Effector memory CD8-positive, alpha-beta T cell (primary cell): ENCODE results near the gene NAV2.

Source experiments
- ATAC-seq: fragments of 150-1000 bp; cut with Tn5 transposase; replicated peaks from 2 replicates; pipeline ENCODE4 v1.10.0; 2021; ENCODE audit warnings: mild to moderate bottlenecking, moderate library complexity
- DNase-seq, 3 experiments: peaks; one replicate each; pipeline ENCODE4 v3.0.0; 2021
- H3K27ac Mint-ChIP-seq, 2 donors: one replicate each; pipeline ENCODE4 v1.8.0; 2022; ENCODE audit warnings: mild to moderate bottlenecking in 2 of 2, mixed read lengths in 2 of 2, moderate library complexity in 2 of 2
- H3K27me3 Mint-ChIP-seq, 2 donors: one replicate each; pipeline ENCODE4 v1.8.0; 2022; ENCODE audit warnings: mixed read lengths in 2 of 2
- H3K36me3 Mint-ChIP-seq: one replicate; pipeline ENCODE4 v1.8.0; 2022; ENCODE audit warnings: mild to moderate bottlenecking, moderate library complexity, mixed read lengths; ENCODE audit not compliant: insufficient read depth
- H3K4me1 Mint-ChIP-seq, 2 donors: one replicate each; pipeline ENCODE4 v1.8.0; 2022; ENCODE audit warnings: low read depth in 2 of 2, mixed read lengths in 2 of 2
- H3K4me3 Mint-ChIP-seq, 2 donors: one replicate each; pipeline ENCODE4 v1.8.0; 2022; ENCODE audit warnings: mild to moderate bottlenecking in 2 of 2, mixed read lengths in 2 of 2, moderate library complexity in 2 of 2
- H3K9me3 Mint-ChIP-seq, 2 donors: one replicate each; pipeline ENCODE4 v1.8.0; 2022; ENCODE audit warnings: mixed read lengths in 2 of 2

NAV2 gene

DNA sequence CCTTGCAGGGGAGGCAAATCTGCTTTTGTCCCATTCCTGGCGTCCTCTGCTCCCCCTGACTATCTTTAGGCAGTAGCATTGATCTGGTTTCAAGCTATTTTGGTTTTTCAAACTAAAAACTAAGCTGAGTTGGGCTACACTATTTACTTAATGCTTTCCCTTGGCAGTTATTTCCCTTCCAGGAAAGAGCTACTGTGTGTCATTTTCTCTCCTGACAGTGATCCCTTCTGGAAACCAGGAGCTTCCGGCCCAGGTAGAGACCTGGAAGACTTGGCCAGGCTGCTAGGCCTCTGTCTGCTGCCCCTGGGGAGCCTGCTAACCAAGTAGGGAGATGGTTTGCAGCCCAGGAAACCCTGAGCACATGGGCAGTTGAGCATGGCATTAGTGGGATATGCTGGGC, 35.0 kb downstream of the NAV2 start:
- no peak for ATAC-seq
- DNase-seq = no peak
- no peak overlapping the region for H3K4me3 Mint-ChIP-seq
- peaks cover 7% of the 10 kb centered on the region in 2 donors for H3K27me3 Mint-ChIP-seq
- no peaks in the 10 kb centered on the region for H3K4me1 Mint-ChIP-seq
- no peaks in the 10 kb centered on the region for H3K36me3 Mint-ChIP-seq
- no peak overlapping the region for H3K27ac Mint-ChIP-seq
- no peaks in the 10 kb centered on the region for H3K9me3 Mint-ChIP-seq

DNA sequence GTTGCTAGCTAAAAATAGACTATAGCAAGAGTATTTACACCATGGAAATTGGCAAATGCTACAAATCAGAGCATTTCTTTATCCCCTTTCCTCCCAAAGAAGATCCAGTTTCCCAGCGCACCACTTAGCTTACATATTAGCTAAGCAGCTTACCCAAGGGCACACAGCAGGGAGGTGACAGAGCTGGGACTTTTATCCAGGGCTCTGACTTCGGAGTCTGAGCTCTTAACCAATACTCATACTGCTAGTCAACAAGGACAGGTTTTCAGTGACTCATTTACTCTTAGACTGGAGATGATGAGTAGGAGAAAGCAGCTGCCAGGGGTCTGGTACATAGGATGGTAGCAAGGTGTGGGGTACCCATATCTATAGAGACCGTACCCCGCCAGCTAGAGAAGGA, 38.4 kb downstream of the NAV2 start:
- DNase-seq = no peak
- Mint-ChIP-seq H3K36me3 (no peaks in the 10 kb centered on the region), H3K27ac (no peak overlapping the region), H3K27me3 (peaks cover 7% of the 10 kb centered on the region in 2 donors), H3K9me3 (no peaks in the 10 kb centered on the region), H3K4me1 (no peaks in the 10 kb centered on the region), H3K4me3 (no peak overlapping the region)
- no peak for ATAC-seq

DNA sequence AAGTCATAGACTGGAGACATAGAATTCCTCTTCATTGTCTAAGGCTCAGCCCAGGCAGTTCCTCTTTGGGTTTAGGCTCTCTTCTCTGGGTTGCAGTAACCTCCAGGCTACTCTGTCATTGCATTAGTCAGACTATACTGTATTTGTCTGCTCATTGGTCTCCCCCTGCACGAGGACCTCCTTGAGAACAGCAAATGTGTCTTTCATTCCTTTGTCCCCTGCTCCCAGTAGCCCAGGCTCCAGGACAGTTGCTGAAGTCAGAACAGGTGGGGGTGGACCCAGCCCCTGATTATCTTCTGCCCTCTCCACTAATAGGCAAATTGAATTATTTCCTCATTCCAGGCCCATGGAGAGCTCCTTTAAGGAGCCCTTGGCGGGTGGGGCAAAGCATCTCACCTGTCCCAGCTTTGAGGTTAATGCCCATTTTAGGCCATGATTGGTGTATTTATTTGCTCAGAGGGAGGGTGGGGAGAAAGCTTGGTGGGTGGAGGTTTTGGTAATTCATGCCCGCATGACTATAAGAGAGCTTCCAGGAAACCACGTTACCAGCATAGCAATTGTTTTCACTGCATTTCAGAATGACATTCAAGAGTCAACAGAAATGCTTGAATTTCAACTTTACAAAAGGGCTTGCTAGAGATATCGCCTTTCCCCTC, 40.9 kb downstream of the NAV2 start:
- no peak for DNase-seq
- H3K27ac Mint-ChIP-seq = no peak overlapping the region
- H3K27me3 Mint-ChIP-seq = peaks cover 7 to 16% of the 10 kb centered on the region in 2 donors
- H3K9me3 Mint-ChIP-seq = no peaks in the 10 kb centered on the region
- no peaks in the 10 kb centered on the region for H3K36me3 Mint-ChIP-seq
- no peak overlapping the region for H3K4me3 Mint-ChIP-seq
- no peaks in the 10 kb centered on the region for H3K4me1 Mint-ChIP-seq
- no peak for ATAC-seq

DNA sequence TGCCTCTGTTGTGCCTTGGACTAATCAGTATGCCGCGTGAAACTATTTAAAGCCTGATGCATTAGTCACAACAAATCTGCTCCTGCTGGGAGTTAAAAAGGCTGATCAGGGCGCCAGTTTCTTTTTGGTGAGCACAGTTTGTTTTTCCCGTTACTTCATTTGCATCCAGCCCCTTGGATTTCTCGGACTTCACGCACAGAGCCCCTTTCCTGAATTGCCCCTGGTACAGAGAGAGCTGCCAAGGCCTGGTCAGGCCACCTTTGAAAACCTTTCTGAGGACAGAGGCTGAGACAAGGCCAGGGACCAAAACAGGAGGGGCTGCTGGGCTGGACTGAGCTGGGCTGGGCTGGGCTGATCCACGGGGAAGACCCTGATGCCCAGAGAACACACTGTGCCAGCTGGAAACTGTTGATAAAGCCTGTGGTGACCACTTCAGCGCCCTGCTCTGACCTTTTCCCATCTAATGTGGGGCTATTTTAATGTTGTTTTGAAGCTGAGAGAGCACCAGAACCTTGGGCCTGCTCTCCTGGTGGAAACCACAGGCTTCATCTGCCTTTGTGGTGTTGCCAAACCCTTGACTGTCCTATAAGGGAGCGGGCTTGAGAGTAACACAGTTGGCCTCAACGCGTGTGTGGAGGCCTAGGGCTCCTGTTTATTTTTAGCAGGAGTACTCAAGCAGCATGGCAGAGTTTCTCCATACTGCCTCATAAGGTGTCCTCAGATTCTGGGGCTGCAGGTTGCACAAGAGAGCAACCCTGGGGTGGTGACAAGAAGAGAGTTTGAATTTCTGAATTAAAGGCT, 44.2 kb downstream of the NAV2 start:
- H3K4me3 Mint-ChIP-seq = no peak overlapping the region
- DNase-seq (no peak), ATAC-seq (no peak)
- no peak overlapping the region for H3K27ac Mint-ChIP-seq
- H3K27me3 Mint-ChIP-seq = peaks cover under 1 to 14% of the 10 kb centered on the region in 2 donors
- no peaks in the 10 kb centered on the region for H3K4me1 Mint-ChIP-seq
- no peaks in the 10 kb centered on the region for H3K9me3 Mint-ChIP-seq
- no peaks in the 10 kb centered on the region for H3K36me3 Mint-ChIP-seq

DNA sequence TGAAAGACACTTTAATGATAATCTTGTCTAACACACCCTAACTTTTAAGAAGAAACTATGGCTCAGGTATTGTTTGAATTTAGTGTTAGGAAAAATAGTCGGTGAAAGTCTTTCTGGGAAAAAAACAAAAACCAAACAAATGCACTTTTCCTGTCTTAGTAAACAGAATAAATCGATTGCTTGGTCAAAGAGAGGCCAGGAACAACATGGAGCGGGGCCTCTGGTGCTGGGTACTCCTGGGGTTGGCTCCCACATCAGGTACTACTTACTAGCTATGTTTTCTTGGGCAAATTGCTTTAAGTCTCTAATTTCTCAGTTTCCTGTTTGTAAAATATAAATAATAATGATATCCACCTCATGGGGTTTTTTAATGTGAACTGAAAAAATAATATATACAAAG, 46.8 kb downstream of the NAV2 start:
- Mint-ChIP-seq H3K4me3 (no peak overlapping the region), H3K36me3 (no peaks in the 10 kb centered on the region), H3K27me3 (peaks cover 13 to 35% of the 10 kb centered on the region in 2 donors), H3K4me1 (no peaks in the 10 kb centered on the region), H3K27ac (no peak overlapping the region), H3K9me3 (no peaks in the 10 kb centered on the region)
- no peak for DNase-seq
- ATAC-seq = no peak

DNA sequence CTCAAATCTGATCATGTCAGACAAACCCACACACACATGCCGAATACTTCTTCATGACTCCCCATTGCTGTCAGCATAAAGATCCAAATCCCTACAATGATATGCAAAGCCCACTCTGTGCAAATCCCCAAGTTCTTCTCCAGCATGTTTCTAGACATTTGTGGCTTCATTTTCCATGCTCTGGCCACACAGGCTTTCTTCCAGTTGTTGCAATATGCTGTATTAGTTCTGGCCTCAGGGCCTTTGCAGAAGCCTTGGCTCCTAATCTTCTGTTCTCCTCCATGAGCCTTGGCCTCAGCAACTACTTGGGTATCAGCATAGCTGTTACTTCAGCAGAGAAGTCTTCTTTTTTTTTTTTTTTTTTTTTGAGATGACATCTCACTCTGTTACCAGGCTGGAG, 49.6 kb downstream of the NAV2 start:
- ATAC-seq (no peak), DNase-seq (no peak)
- Mint-ChIP-seq H3K4me1 (no peaks in the 10 kb centered on the region), H3K36me3 (no peaks in the 10 kb centered on the region), H3K27ac (no peak overlapping the region), H3K27me3 (peaks cover 13 to 59% of the 10 kb centered on the region in 2 donors), H3K9me3 (no peaks in the 10 kb centered on the region), H3K4me3 (no peak overlapping the region)

DNA sequence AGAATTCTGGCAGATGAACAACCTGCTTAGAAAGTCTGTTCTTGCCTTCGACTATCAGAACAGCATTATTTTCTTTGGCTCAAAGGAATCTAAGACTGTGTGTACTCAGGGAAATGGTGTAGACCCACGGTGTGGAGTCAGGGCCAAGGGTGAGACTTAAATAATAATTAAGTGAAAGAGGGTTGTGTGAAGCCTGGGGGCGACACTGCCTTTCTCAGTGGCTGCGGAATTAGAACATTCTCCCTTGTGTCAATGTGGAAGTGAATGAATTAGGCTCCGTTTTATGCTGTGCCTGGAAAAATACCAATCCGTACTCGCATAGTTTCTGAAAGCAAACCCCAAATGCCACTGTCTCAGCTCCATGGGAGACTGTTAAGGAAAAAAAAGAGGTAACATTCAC, 50.7 kb downstream of the NAV2 start:
- H3K4me3 Mint-ChIP-seq = no peak overlapping the region
- DNase-seq (no peak), ATAC-seq (no peak)
- H3K27me3 Mint-ChIP-seq = peaks cover 19 to 60% of the 10 kb centered on the region in 2 donors
- peak overlapping the region in 1 of 2 donors; percentile 18 for H3K27ac Mint-ChIP-seq
- H3K36me3 Mint-ChIP-seq = no peaks in the 10 kb centered on the region
- no peaks in the 10 kb centered on the region for H3K4me1 Mint-ChIP-seq
- no peaks in the 10 kb centered on the region for H3K9me3 Mint-ChIP-seq

DNA sequence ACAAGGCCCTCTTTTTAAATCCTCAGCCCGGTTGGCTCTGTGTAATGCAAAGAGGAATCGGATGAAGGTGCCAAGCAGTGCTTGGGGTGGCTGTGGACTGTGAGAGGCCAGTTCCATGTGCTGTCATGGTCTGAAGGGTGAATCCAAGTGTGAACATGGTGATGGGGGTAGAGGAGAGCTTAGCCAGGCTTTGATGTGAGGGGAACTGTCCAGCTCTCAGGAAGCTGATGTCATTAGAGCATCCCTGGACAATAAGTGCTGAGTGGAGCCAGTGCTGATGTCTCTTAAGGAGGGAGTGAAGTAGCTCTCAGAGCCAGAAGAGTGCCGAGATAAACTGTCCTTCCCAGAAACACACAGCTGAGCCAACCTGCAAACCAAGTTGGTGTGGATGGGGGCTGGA, 53.6 kb downstream of the NAV2 start:
- DNase-seq (no peak), ATAC-seq (no peak)
- Mint-ChIP-seq H3K27me3 (peaks cover 19 to 60% of the 10 kb centered on the region in 2 donors), H3K4me1 (peaks cover 0 to 2% of the 10 kb centered on the region in 2 donors), H3K4me3 (no peak overlapping the region), H3K9me3 (no peaks in the 10 kb centered on the region), H3K36me3 (no peaks in the 10 kb centered on the region), H3K27ac (no peak overlapping the region)

DNA sequence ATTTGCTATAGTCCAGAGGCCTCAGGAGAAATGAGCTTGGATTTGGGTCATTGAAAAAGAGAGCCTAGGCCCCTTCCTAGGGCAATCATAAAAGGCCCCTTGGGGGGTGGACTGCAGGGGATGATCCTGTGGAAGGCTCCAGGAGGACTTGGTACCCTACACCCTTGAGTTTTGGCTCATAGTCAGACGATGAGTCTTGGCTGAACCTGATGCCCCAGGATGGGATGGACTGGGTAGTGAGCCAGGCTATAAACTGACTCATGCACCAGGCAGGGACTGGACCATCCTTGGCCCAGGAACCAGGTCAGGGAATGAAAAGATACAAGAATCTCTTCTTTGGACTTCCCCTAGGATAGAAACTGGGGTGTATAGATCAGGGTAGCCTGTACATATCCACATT, 54.2 kb downstream of the NAV2 start:
- peaks cover 19 to 63% of the 10 kb centered on the region in 2 donors for H3K27me3 Mint-ChIP-seq
- no peaks in the 10 kb centered on the region for H3K9me3 Mint-ChIP-seq
- no peak overlapping the region for H3K4me3 Mint-ChIP-seq

DNA sequence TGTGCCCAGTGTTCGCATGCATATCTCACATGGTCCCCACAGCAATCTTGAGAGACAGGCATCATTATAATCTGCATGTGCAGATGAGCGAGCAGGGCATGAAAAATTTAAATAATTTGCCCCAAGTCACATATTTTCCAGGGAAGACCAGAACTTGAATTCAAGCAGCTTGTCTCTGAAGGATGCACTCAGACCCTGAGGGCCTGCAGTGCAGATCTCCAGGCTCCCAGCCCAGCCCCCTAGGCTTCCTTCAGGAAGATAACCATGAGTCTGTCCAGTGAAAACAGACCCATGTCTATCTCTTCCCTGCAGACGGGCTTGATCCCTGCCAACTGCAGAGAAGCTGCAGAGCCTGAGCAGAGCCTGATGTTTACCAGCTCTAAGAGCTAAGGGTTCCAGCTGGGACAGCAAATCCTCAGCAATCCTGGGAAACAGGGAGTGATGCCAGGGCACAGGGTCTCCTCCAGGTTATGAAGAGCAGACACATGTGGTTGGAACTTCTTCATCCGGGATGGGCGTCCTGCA, 55.1 kb downstream of the NAV2 start:
- DNase-seq (no peak), ATAC-seq (no peak)
- no peak overlapping the region for H3K4me3 Mint-ChIP-seq
- H3K36me3 Mint-ChIP-seq = no peaks in the 10 kb centered on the region
- no peaks in the 10 kb centered on the region for H3K9me3 Mint-ChIP-seq
- peaks cover 0 to 2% of the 10 kb centered on the region in 2 donors for H3K4me1 Mint-ChIP-seq
- no peak overlapping the region for H3K27ac Mint-ChIP-seq
- peaks cover 16 to 59% of the 10 kb centered on the region in 2 donors for H3K27me3 Mint-ChIP-seq

More for the DNA sequence above, 54.2 kb downstream of the NAV2 start:
- no peak overlapping the region for H3K27ac Mint-ChIP-seq
- H3K4me1 Mint-ChIP-seq = peaks cover 0 to 2% of the 10 kb centered on the region in 2 donors
- no peak for DNase-seq
- no peaks in the 10 kb centered on the region for H3K36me3 Mint-ChIP-seq
- ATAC-seq = no peak

DNA sequence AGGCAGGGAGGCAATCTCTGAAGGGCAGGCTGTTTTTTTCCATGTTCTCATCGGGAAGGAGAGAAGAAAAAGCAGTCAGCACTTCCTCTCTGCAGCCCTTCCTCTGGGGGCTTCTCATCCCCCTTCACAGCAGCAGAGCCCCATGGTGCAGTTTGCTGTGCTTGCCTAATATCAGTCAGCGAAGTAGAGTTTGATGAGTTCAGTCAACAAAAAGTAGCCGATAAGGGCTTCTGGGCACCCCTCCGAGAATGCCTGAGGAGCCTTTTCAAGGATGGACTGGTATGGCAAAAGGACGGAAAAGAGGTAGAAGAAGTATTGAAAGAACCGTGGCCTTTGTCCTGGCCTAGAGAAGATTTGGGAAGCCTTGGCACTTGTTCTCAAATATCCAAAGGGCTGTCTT, 55.6 kb downstream of the NAV2 start:
- Mint-ChIP-seq H3K4me3 (no peak overlapping the region), H3K27ac (no peak overlapping the region), H3K9me3 (no peaks in the 10 kb centered on the region), H3K4me1 (peaks cover 0 to 2% of the 10 kb centered on the region in 2 donors), H3K27me3 (peaks cover 19 to 59% of the 10 kb centered on the region in 2 donors), H3K36me3 (no peaks in the 10 kb centered on the region)
- ATAC-seq (no peak), DNase-seq (no peak)

DNA sequence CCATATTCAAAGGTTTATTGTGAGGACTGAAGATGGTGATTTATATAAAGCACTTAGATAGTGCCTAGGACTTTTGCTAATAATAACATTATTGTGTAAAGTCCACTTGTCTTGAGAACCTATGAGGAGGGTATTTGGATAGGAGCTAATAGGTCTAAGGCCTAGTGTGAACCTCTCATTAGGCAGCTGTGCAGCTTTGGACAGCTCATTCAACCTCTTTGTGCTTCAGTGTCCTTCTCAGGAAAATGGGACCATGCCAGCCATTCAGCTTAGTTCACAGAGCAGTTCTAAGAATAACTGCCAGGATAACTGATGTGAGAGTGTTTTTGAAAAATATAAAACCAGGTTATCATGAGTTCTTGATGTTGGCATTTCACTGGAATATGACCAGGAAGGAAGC, 56.2 kb downstream of the NAV2 start:
- H3K27me3 Mint-ChIP-seq = peaks cover 18 to 59% of the 10 kb centered on the region in 2 donors
- no peak overlapping the region for H3K4me3 Mint-ChIP-seq
- DNase-seq = no peak
- ATAC-seq = no peak
- H3K4me1 Mint-ChIP-seq = peaks cover 0 to 2% of the 10 kb centered on the region in 2 donors
- no peaks in the 10 kb centered on the region for H3K36me3 Mint-ChIP-seq
- no peak overlapping the region for H3K27ac Mint-ChIP-seq
- no peaks in the 10 kb centered on the region for H3K9me3 Mint-ChIP-seq

DNA sequence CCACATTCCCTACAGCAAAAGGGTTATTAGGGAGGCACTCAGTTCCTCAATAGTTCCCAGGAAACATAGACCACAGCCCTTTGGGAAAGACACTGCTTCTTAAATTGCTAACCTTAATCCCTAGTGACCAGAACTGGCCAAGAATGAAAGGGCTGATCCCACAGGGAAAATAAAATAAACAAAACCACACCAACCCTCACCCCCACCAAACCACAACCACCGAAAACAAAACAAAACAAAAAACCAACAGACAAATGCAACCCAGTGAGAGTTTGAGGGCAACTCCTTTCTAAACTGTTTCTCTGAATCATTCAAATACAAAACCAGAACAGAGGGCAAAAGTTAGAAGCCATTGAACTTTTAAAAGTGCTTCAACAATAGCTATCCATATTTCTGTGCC, 57.2 kb downstream of the NAV2 start:
- Mint-ChIP-seq H3K36me3 (no peaks in the 10 kb centered on the region), H3K9me3 (no peaks in the 10 kb centered on the region), H3K4me3 (no peak overlapping the region), H3K27ac (no peak overlapping the region), H3K27me3 (peaks cover 23 to 62% of the 10 kb centered on the region in 2 donors), H3K4me1 (peaks cover 0 to 2% of the 10 kb centered on the region in 2 donors)
- ATAC-seq (no peak), DNase-seq (no peak)

DNA sequence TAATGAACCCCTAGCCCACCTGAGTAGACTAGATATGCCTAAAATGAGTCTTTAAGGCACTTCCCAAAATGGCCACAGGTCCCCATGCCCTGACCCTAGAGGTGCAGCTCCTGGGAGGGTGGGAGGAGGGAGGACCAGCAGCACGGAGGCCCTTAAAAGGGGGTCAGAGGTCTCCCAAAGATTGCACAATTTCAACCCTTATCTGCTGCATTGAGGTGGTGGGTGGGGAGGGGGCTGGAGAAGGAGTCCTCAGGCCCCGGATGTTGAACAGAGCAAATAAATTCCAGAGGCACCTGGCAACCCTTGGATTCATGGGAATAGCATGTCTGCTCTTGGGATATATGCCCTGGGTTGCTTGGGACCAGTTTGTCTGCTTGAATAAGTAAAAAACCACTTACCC, 57.6 kb downstream of the NAV2 start:
- H3K9me3 Mint-ChIP-seq = no peaks in the 10 kb centered on the region

More for the DNA sequence above, 57.6 kb downstream of the NAV2 start:
- Mint-ChIP-seq H3K27me3 (peaks cover 24 to 62% of the 10 kb centered on the region in 2 donors), H3K36me3 (no peaks in the 10 kb centered on the region), H3K4me3 (no peak overlapping the region), H3K27ac (no peak overlapping the region), H3K4me1 (peaks cover 0 to 2% of the 10 kb centered on the region in 2 donors)
- DNase-seq (no peak), ATAC-seq (no peak)
